Stimulated activated CD4-positive, alpha-beta T cell treated with anti-CD3 and anti-CD28 coated beads, Interleukin-15, amount 100 ng/mL, for 24 hours (primary cell): Measurements from ENCODE around the gene ANTXRL.
"Not testable (repeated sequence)": the region's sequence is repeated elsewhere in the genome, so short reads cannot be mapped to it uniquely, and the experiment has no call there.

Source experiments
- DNase-seq: peaks from one replicate; pipeline ENCODE4 v3.0.0-alpha.2; 2020

ANTXRL gene

DNA sequence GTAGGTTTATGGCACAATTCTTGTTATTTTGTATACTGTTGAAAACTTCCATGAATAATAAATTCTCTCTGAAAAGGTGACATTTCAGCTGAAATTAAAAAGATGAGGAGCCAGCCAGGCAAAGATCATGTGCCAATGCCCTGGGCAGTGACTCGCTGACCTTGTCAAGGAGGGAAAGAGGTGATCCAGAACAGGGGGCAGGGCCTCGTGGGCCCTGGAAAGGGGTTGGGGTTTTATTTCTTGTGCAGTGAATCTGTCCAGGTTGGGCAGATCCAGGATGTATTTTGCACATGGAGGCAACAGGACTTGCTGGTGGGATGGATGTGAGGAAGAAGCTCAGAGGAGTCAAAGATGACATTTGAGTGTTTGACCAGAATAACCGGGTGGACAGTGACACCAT, 31.6 kb upstream of the ANTXRL start:
- not testable (repeated sequence) for DNase-seq

GRCh38 chr10:46255801-46256747, 30.7 kb upstream of the ANTXRL start:
- DNase-seq, result peak; percentile 76

GRCh38 chr10:46257099-46257498, 29.7 kb upstream of the ANTXRL start:
- DNase-seq, result no peak

- not testable (repeated sequence) for DNase-seq
Observed at GRCh38 chr10:46262906-46263560, 23.8 kb upstream of the ANTXRL start.

DNA sequence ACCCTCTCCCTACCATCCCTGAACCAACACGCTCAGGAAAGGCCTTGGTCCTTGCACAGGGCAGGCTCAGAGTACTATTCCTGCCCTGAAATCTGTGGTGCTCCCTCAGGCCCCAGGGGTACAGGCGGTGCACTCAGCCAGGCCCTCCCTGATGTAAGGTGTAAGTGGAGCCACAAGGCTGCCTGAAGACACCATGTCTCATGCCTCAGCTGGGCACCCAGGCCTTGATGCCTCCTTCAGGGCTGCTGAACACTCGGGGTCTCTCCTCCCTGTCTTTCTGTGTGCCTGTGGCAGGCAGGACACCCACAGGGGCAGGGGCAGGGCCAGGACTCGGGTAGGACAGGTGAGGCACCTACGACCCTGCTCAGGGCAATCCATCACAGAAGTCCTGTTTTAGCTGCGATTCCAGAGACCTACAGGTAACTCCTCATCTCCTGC, 22.9 kb upstream of the ANTXRL start:
- no peak for DNase-seq

DNA sequence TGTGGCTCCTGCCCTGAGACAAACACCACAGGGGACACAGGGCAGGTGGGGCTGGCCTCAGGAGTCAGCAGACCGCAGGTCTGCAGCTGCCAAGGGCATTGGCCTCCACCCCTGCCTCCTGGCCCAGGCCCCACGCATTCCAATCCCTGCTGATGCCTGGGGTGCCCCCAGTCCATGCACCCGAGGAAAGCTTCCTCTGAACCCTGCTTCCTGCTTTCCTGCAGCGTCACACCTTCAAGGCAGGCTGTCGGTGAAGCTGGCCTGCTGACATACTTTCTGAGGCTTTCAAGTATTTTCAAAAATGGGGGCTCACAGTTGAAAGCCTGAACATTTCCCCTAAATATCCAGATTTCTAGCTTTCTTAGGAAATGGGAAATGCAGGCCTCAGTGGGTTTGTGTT, 22.5 kb upstream of the ANTXRL start:
- no peak for DNase-seq

GRCh38 chr10:46264737-46265368, 21.9 kb upstream of the ANTXRL start:
- no peak for DNase-seq

DNA sequence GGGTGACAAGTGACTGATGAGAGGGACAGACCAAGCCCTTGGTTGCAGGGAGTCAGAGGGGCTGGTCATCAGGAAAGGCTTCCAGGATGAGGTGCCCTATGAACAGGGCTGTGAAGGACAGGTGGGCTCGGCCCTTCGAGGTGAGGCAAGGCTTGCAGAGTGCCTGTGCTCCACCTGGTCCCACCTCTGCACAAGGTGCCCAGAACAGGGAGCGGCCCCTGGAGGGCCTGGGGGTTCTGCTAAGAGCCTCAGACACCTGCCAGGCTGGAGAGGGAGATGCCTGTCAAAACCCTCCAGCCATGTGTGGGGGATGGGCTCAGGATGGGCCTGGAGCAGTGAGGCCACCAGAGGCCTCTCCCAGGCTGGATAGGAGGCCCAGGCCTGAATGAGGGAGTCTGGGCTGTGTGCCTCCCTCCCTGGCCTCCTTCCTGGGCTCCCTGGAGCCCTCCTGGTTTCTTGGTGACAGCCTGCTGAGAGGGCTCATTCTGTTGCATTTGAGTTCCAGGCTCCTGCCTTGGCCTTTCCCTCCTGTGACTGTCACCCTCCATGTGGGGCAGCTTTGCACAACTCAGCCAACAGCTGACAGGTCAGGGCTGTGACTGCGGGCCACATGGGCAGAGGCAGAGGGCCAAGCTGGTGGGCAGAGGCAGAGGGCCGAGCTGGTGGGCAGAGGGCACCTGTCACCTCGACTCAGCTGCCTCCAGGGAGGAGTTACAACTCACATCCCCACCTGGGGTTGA, 21.1 kb upstream of the ANTXRL start:
- not testable (repeated sequence) for DNase-seq

DNA sequence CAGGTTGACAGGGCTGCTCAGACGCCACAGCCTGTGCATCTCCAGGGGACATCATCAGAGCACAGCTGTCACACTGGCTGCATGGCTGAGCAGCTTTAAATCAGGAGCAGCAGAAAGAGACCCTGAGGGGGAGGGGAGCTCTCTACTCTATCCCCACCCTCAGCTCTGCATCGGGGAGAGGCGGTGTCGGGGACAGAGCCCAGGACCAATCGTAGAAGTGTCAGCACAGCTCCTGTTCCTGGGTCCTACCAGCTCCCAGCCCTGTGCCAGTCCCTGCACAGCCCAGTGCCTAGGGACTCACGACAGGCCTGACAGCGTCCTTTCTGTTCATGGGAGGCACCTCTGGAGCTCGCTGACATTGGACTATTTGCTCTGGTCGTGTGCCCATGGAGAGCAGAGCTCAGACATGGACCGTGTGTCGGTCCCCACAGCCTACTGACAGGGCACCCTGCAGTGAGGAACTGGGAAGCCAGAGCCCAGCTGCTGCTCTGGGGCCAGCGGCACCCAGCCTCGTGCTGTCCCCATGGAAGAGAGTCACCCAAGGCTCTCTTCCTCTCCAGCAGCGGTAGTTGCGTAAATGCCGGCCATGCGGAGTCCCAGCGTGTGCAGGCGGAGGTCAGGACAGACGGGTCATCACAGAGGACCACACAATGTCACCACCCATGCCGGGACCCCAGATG, 20.4 kb upstream of the ANTXRL start:
- no peak for DNase-seq

- DNase-seq, result no peak
Observed at GRCh38 chr10:46267132-46267985, 19.4 kb upstream of the ANTXRL start.

DNA sequence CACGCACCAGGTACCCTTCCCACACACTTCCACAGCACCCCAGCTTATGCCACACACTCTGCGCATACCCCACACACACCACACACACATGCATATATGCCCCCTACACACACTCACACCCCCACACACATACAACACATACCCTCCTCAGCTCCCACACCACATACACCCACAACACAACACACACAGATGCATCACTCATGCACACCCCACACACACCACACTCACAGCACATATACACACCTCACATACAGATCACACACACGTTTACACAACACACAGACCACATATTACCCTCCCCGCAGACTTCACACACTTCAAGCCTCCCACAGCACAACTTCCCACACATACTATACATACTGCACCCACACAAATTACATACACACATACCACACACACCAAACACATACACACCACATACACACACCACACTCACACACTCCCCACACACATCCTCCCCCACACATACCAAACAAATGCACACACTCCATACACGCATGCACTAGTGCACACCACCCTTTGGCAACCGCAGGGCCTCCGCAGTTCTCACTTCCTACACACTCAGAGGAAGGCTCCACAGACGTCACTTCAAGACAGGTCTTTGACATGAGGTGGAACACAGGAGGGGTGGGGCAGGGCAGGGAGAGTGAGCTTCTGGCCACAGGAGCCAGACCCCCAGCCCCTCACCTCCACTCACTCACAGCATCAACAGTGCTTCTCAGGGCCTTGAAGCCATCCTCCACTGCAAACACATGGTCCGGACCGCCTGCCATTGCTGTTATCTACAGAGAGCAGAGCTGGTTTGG, 18.5 kb upstream of the ANTXRL start:
- peak; percentile 75 for DNase-seq

- DNase-seq, result peak; percentile 37
Observed at GRCh38 chr10:46269554-46270053, 17.2 kb upstream of the ANTXRL start.

GRCh38 chr10:46270086-46270811, 16.5 kb upstream of the ANTXRL start:
- no peak for DNase-seq

- DNase-seq, result not testable (repeated sequence)
Observed at GRCh38 chr10:46270963-46271530, 15.8 kb upstream of the ANTXRL start.

DNA sequence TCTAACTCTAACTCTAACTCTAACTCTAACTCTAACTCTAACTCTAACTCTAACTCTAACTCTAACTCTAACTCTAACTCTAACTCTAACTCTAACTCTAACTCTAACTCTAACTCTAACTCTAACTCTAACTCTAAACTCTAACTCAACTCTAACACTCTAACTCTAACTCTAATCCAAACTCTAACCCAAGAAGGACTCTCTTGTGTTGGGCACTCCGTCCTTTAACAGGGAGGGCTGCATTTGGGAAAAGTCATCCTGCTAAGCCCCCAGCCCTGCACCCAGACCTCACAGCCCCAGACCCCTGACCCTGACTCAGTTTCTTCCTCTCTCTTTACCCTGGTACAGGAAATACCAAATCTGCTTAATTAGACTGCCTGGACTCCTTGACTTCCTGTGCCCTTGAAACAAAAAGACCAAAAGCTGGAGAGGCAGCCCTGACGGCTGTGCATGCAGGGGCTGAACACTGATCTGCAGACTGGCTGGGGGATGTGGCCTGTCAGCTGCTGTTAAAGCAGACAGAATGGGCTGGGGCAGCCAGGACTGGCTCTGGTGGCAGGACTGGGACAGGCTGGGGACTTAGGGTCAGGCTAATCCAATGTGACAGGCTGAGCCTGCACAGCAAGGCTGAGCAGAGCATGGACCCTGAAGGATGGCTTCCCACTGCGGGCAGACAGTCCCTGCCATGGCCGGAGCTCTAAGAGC, 14.8 kb upstream of the ANTXRL start:
- not testable (repeated sequence) for DNase-seq

GRCh38 chr10:46272863-46273415, 13.9 kb upstream of the ANTXRL start:
- no peak for DNase-seq

DNA sequence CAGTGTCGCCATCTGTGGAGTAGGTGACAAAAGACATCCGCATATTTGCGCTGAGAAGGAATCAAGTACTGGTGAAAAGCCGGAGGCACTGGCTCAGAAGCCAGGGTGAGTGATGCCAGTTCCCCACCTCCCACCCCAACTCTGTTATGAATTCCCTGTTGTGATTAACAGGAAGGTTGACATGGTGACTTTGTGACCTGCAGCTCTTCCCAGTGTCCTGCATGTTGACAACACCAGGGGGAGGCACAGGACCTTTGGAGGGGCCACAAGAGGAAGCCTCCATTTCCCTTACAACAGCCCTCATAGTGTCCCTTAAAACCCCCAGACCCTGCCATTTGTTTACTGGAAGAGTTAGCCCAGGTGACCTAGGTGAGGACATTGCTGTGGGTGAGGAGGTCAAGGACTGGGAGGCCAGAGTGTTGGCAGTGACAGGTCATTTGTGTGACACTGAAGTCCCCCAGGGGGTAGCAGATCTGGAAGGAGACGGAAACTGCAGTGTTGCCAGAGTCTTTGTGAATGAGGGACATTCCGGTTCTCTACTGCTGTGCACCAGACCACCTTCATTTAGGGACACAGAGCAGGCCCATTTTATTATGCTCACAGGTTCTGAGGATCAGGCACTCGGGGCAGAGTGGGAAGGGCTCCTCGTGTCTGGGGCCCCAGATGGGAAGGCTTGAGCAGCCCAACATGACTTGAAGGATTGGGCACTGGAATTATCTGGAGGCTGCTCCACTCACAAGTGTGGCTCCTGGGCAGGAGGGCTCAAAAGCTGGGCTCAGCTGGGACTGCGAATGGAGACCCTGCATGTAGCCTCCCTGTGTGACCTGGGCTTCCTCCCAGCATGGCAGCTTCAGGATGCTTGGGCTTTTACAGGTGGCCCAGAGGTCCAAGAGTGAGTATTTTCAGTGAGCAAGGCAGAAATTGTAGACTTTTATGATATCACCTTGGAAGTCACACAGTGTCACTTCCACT, 13.0 kb upstream of the ANTXRL start:
- no peak for DNase-seq
